Measurements from ENCODE around the gene UBQLN4.

DNA sequence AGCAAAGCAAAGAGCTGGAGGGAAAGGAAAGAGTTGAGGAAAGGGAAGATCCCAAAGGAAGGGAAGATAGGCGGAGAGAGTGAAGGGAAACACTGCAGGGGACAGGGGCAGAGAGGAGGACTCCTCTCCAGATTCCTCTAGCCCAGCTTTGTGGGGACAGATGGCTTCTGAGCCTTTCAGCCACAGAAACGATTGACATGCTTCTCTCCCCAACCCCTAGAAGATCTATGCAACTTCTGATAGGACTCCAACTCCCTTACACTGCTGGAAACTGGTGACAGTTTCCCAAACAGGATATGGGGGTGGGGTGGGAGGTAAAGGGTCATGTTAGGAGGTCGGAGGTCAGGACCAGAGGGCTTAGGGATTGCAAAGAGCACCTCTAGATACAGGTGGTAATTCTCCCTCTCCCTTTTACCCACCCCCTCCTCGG lies 22.2 kb upstream of the UBQLN4 start:
- no peak for TF ChIP-seq RAD21 (conservative IDR thresholded peaks at IDR 0.05)
- TF ChIP-seq, protein P1, sequence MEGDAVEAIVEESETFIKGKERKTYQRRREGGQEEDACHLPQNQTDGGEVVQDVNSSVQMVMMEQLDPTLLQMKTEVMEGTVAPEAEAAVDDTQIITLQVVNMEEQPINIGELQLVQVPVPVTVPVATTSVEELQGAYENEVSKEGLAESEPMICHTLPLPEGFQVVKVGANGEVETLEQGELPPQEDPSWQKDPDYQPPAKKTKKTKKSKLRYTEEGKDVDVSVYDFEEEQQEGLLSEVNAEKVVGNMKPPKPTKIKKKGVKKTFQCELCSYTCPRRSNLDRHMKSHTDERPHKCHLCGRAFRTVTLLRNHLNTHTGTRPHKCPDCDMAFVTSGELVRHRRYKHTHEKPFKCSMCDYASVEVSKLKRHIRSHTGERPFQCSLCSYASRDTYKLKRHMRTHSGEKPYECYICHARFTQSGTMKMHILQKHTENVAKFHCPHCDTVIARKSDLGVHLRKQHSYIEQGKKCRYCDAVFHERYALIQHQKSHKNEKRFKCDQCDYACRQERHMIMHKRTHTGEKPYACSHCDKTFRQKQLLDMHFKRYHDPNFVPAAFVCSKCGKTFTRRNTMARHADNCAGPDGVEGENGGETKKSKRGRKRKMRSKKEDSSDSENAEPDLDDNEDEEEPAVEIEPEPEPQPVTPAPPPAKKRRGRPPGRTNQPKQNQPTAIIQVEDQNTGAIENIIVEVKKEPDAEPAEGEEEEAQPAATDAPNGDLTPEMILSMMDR (IDR thresholded peaks at IDR 0.05; ENCODE audit: poor library complexity, severe bottlenecking): no peak
- TF ChIP-seq REST (IDR thresholded peaks at IDR 0.05; ENCODE audit: borderline replicate concordance): no peak
- TF ChIP-seq POLR2AphosphoS5 (IDR thresholded peaks at IDR 0.05): no peak

Data from neural cell (in vitro differentiated cells).